ENCODE results near the gene A3GALT2. TPM values are rescaled to one million over a fixed set of nuclear protein-coding genes. Genes with fewer than 3 reads are reported as not detected.

The A3GALT2 gene
- total RNA-seq, 2 experiments from 2014 or later: not detected

- Histone ChIP-seq H3K9me3 (ENCODE audit: low read length) (no peaks in the 10 kb centered on the region), H3K36me3 (ENCODE audit: insufficient read depth, low read length) (no peaks in the 10 kb centered on the region), H4K20me1 (ENCODE audit: insufficient read depth, low read length) (no peaks in the 10 kb centered on the region; the same call in 1 of the 2 replicates), H3K79me2 (ENCODE audit: insufficient read depth, low read depth, low read length) (no peaks in the 10 kb centered on the region), H3K4me2 (ENCODE audit: low read length) (no peak overlapping the region), H3K4me3 (ENCODE audit: low read depth, low read length, poor library complexity, severe bottlenecking) (no peak overlapping the region), H3K4me1 (ENCODE audit: insufficient read depth, low read length, poor library complexity, severe bottlenecking) (no peaks in the 10 kb centered on the region), H2AFZ (ENCODE audit: low read length) (no peak overlapping the region), H3K27ac (ENCODE audit: low read depth, low read length, poor library complexity, severe bottlenecking) (no peak overlapping the region), H3K9me2 (ENCODE audit: insufficient read depth, low read length) (no peaks in the 10 kb centered on the region)
- DNase-seq (ENCODE audit: low spot score): no peak
- ChIA-PET POLR2A (no interaction called here), CTCF (ENCODE audit: unreplicated experiment) (no interaction called here)
- BruUV-seq (replicated peaks): no TSS peak
- TF ChIP-seq CTCF (conservative IDR thresholded peaks at IDR 0.05; ENCODE audit: low read length): no peak
- TF ChIP-seq EZH2phosphoT487 (IDR thresholded peaks at IDR 0.05; ENCODE audit: borderline replicate concordance, low read depth, low read length): no peak
- intact Hi-C loops (cut with micrococcal nuclease; ENCODE audit: unreplicated experiment): no loop called here
These were observed 54.1 kb downstream of the A3GALT2 start for GRCh38 chr1:33266766-33267165.

DNA sequence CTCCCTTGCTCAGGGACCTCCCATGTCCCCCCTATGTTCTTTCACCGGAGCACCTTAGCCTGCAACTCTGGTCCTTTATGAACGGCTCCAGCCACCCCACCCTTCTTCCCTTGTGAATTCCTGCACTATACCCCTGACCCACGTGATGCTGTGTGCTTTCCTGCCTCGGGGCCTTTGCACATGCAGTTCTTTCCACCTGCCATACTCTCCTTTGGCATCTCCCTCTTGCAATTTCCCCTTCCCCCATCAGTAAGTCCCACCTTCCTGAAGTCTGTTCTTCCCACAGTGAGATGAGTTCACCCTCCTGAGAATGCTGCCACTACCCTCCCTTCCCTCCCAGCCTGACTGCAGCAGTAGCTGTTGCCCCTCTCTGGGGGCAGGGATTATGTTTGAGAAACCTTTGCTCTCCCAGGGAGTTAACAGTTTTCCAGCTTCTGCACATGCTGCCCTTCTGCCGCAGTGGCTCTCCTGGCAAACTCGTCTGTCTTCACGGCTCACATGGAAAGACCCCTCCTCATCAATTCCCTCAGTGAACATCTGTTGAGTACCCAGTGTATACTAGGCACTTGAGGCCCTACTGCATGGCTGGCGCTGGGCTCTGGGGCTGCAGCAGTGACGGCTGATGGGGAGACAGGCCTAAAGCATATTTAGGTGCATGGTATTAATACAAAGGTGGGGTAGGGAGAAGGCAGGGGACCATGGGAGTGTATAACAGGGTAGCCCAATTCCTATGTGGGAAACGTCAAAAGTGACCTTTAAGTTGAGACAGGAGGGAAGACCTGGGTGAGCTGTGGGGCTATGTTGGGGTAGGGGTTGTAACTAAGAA is 54.9 kb downstream of the A3GALT2 start:
- Histone ChIP-seq H3K9me3 (ENCODE audit: low read length) (no peaks in the 10 kb centered on the region), H3K36me3 (ENCODE audit: insufficient read depth, low read length) (no peaks in the 10 kb centered on the region), H3K79me2 (ENCODE audit: insufficient read depth, low read depth, low read length) (no peaks in the 10 kb centered on the region), H4K20me1 (ENCODE audit: insufficient read depth, low read length) (no peaks in the 10 kb centered on the region; the same call in 1 of the 2 replicates), H2AFZ (ENCODE audit: low read length) (no peak overlapping the region), H3K4me3 (ENCODE audit: low read depth, low read length, poor library complexity, severe bottlenecking) (no peak overlapping the region), H3K27ac (ENCODE audit: low read depth, low read length, poor library complexity, severe bottlenecking) (no peak overlapping the region), H3K9me2 (ENCODE audit: insufficient read depth, low read length) (no peaks in the 10 kb centered on the region), H3K4me1 (ENCODE audit: insufficient read depth, low read length, poor library complexity, severe bottlenecking) (no peaks in the 10 kb centered on the region), H3K4me2 (ENCODE audit: low read length) (no peak overlapping the region)
- DNase-seq (ENCODE audit: low spot score): no peak
- ChIA-PET CTCF (ENCODE audit: unreplicated experiment) (no interaction called here), POLR2A (no interaction called here)
- intact Hi-C loops (cut with micrococcal nuclease; ENCODE audit: unreplicated experiment): no loop called here
- TF ChIP-seq CTCF (conservative IDR thresholded peaks at IDR 0.05; ENCODE audit: low read length) (no peak), EZH2phosphoT487 (IDR thresholded peaks at IDR 0.05; ENCODE audit: borderline replicate concordance, low read depth, low read length) (no peak)
- no TSS peak for BruUV-seq (replicated peaks)

- H3K4me1 ChIP-seq (ENCODE audit: insufficient read depth, low read length, poor library complexity, severe bottlenecking): peaks cover 3% of the 10 kb centered on the region
- no peak for DNase-seq (ENCODE audit: low spot score)
- CTCF ChIA-PET (ENCODE audit: unreplicated experiment): no interaction called here
- no peak overlapping the region for H3K4me3 ChIP-seq (ENCODE audit: low read depth, low read length, poor library complexity, severe bottlenecking)
- no peaks in the 10 kb centered on the region for H3K36me3 ChIP-seq (ENCODE audit: insufficient read depth, low read length)
- TF ChIP-seq CTCF (conservative IDR thresholded peaks at IDR 0.05; ENCODE audit: low read length): no peak
- TF ChIP-seq EZH2phosphoT487 (IDR thresholded peaks at IDR 0.05; ENCODE audit: borderline replicate concordance, low read depth, low read length): no peak
- no TSS peak for BruUV-seq (replicated peaks)
- intact Hi-C loops (cut with micrococcal nuclease; ENCODE audit: unreplicated experiment): no loop called here
- POLR2A ChIA-PET: no interaction called here
- H3K27ac ChIP-seq (ENCODE audit: low read depth, low read length, poor library complexity, severe bottlenecking): no peak overlapping the region
- H3K9me3 ChIP-seq (ENCODE audit: low read length): no peaks in the 10 kb centered on the region
- H3K79me2 ChIP-seq (ENCODE audit: insufficient read depth, low read depth, low read length): no peaks in the 10 kb centered on the region
- no peaks in the 10 kb centered on the region for H3K9me2 ChIP-seq (ENCODE audit: insufficient read depth, low read length)
- H4K20me1 ChIP-seq (ENCODE audit: insufficient read depth, low read length): no peaks in the 10 kb centered on the region; the same call in 1 of the 2 replicates
- H3K4me2 ChIP-seq (ENCODE audit: low read length): no peak overlapping the region
- H2AFZ ChIP-seq (ENCODE audit: low read length): no peak overlapping the region
These were observed 56.9 kb downstream of the A3GALT2 start for GRCh38 chr1:33263890-33264504.
